DND-41 (cell line): ENCODE data around the gene TBC1D1.

ENCODE experiments used
- CTCF ChIP-seq: IDR thresholded peaks from 2 replicates; pipeline ENCODE4 v1.5.1; 2012; ENCODE audit warnings: borderline replicate concordance, low read length, moderate library complexity, mild to moderate bottlenecking; ENCODE audit not compliant: poor library complexity, severe bottlenecking; ENCODE audit errors: extremely low read depth
- EZH2 ChIP-seq: IDR thresholded peaks from 3 replicates; pipeline ENCODE4 v1.6.1; 2012; ENCODE audit warnings: borderline replicate concordance, low read depth, mild to moderate bottlenecking, moderate library complexity, low read length, inconsistent platforms; ENCODE audit not compliant: severe bottlenecking

GRCh38 chr4:38046727-38047489 is 156.0 kb downstream of the TBC1D1 start:
- TF ChIP-seq CTCF: no peak
- no peak for TF ChIP-seq EZH2
